MCF 10A (cell line): ENCODE measurements around the gene AP1M1. TPM values are rescaled to one million over a fixed set of nuclear protein-coding genes. Genes with fewer than 3 reads are reported as not detected.

Experiments used
- BruUV-seq: library from RNA; stranded (reverse); fragments of 400-500 nt; replicated peaks from 2 replicates; lab custom pipeline; 2021; lab: Mats Ljungman, UMichigan
- CTCF ChIA-PET: fragments of 300-600 bp; sonication (Branson Sonifier 250); formaldehyde crosslinking; extraction: SDS; loops from one replicate; lab custom pipeline; 2021; ENCODE audit warnings: antibody characterized with exemption, inconsistent platforms; lab: Yijun Ruan, JAX
- POLR2A ChIA-PET: fragments of 300-600, 350-650 bp; sonication (Branson Sonifier 250); formaldehyde crosslinking; extraction: SDS; loops from one replicate; lab custom pipeline; 2020; ENCODE audit warnings: antibody characterized with exemption, inconsistent platforms; lab: Yijun Ruan, JAX
- DNase-seq: peaks from one replicate; pipeline ENCODE4 v3.0.0-alpha.2; 2018; ENCODE audit not compliant: unreplicated experiment
- H3K27ac Mint-ChIP-seq: one replicate; pipeline ENCODE4 v1.8.0; 2022; ENCODE audit warnings: mild to moderate bottlenecking, low read depth, mixed read lengths; ENCODE audit not compliant: unreplicated experiment
- H3K27me3 Mint-ChIP-seq: one replicate; pipeline ENCODE4 v1.8.0; 2022; ENCODE audit warnings: mixed read lengths; ENCODE audit not compliant: insufficient read depth, unreplicated experiment
- H3K36me3 Mint-ChIP-seq: one replicate; pipeline ENCODE4 v1.8.0; 2022; ENCODE audit warnings: mild to moderate bottlenecking, moderate library complexity, mixed read lengths; ENCODE audit not compliant: insufficient read depth, unreplicated experiment
- H3K4me1 Mint-ChIP-seq: one replicate; pipeline ENCODE4 v1.8.0; 2022; ENCODE audit warnings: mixed read lengths; ENCODE audit not compliant: insufficient read depth, unreplicated experiment
- H3K4me3 Mint-ChIP-seq: one replicate; pipeline ENCODE4 v1.8.0; 2022; ENCODE audit warnings: mild to moderate bottlenecking, moderate library complexity, mixed read lengths; ENCODE audit not compliant: unreplicated experiment
- H3K9me3 Mint-ChIP-seq: one replicate; pipeline ENCODE4 v1.8.0; 2022; ENCODE audit warnings: mixed read lengths; ENCODE audit not compliant: unreplicated experiment
- intact Hi-C: fragments of 100-400 bp; cut with micrococcal nuclease; formaldehyde crosslinking; loops from 2 replicates; pipeline ENCODE4 v1.14.1; 2022
- total RNA-seq: library from RNA; stranded (reverse); gene quantifications from 2 replicates; pipeline ENCODE4 v1.2.3, GENCODE V29; 2022
- TF ChIP-seq, protein P1 (sequence below): fragments of 200-600 bp; IDR thresholded peaks from one replicate; pipeline ENCODE4 v1.8.0; 2022; ENCODE audit warnings: antibody characterized with exemption, mild to moderate bottlenecking; ENCODE audit not compliant: unreplicated experiment

The AP1M1 gene
- total RNA-seq, 1 experiment from 2014 or later, result 53.8 TPM

DNA sequence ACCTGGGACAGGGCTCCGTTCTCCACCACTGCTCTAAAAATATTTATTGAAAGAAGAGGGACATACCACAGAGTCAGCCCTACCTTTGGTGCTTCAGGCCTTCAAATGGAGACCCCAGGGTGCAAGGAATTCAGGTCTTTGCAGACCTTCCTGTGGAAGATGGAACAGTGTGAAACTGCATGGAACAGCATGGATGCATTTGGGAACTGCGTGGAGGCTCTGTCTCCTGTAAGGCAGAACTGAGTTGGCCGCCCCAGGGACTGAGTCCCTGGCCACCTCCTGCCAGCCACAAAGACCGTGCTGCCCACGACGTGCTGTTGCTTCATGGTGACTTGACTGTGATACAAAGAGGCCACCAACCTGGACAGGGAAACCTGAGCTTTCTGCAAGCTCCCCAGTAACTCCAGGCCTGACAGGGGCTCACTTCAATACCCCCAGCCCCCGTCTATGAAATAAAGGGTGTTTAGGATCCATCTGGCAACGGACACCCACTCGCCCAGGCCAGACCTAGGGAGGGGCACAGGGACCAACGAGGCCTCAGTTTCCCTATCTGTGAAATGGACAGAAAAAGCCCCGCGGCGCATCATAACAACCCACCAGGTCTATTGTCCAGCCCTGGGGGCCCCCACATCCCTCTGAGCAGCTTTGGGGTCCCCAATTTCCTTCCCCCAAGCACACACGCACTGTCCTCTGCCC is 68.3 kb downstream of the AP1M1 start:
- no TSS peak for BruUV-seq
- H3K4me3 Mint-ChIP-seq, result no peak overlapping the region
- DNase-seq, result no peak
- no peaks in the 10 kb centered on the region for H3K9me3 Mint-ChIP-seq
- CTCF ChIA-PET, result interaction anchor here (1.6 kb wide), 1 partner anchor 17 kb away, joined by 4 read pairs; no protein-coding TSS in a partner anchor
- H3K4me1 Mint-ChIP-seq, result no peaks in the 10 kb centered on the region
- TF ChIP-seq, protein P1, sequence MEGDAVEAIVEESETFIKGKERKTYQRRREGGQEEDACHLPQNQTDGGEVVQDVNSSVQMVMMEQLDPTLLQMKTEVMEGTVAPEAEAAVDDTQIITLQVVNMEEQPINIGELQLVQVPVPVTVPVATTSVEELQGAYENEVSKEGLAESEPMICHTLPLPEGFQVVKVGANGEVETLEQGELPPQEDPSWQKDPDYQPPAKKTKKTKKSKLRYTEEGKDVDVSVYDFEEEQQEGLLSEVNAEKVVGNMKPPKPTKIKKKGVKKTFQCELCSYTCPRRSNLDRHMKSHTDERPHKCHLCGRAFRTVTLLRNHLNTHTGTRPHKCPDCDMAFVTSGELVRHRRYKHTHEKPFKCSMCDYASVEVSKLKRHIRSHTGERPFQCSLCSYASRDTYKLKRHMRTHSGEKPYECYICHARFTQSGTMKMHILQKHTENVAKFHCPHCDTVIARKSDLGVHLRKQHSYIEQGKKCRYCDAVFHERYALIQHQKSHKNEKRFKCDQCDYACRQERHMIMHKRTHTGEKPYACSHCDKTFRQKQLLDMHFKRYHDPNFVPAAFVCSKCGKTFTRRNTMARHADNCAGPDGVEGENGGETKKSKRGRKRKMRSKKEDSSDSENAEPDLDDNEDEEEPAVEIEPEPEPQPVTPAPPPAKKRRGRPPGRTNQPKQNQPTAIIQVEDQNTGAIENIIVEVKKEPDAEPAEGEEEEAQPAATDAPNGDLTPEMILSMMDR, result no peak
- no peak overlapping the region for H3K27ac Mint-ChIP-seq
- intact Hi-C loops, result no loop called here
- POLR2A ChIA-PET, result no interaction called here
- H3K36me3 Mint-ChIP-seq, result no peaks in the 10 kb centered on the region
- H3K27me3 Mint-ChIP-seq, result peaks cover 31% of the 10 kb centered on the region

DNA sequence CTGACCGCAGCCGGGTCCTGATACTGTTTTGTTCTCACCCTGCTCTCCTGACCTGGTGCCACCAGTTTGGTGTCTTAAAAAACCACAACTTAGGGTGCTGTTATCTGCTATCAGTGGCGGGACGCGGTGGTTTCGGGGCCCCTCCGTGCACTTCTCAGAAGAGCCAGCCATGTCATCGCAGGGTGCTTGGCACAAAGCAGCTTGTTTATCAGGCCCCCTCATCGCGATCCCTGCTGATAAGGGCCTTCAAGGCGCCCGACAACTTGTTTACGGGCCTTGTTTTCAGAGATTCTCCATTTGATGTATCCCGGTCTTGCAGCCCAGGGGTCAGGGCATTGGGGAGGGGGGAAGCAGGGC is 68.9 kb downstream of the AP1M1 start:
- H3K27me3 Mint-ChIP-seq, result peaks cover 26% of the 10 kb centered on the region
- intact Hi-C loops, result no loop called here
- no peak overlapping the region for H3K4me3 Mint-ChIP-seq
- ChIA-PET POLR2A (no interaction called here), CTCF (interaction anchor here (2.9 kb wide), 1 partner anchor 19 kb away, joined by 15 read pairs; no protein-coding TSS in a partner anchor)
- TF ChIP-seq, protein P1, result no peak
- no peak for DNase-seq
- no peaks in the 10 kb centered on the region for H3K9me3 Mint-ChIP-seq
- H3K36me3 Mint-ChIP-seq, result no peaks in the 10 kb centered on the region
- no peaks in the 10 kb centered on the region for H3K4me1 Mint-ChIP-seq
- BruUV-seq, result no TSS peak
- H3K27ac Mint-ChIP-seq, result no peak overlapping the region

DNA sequence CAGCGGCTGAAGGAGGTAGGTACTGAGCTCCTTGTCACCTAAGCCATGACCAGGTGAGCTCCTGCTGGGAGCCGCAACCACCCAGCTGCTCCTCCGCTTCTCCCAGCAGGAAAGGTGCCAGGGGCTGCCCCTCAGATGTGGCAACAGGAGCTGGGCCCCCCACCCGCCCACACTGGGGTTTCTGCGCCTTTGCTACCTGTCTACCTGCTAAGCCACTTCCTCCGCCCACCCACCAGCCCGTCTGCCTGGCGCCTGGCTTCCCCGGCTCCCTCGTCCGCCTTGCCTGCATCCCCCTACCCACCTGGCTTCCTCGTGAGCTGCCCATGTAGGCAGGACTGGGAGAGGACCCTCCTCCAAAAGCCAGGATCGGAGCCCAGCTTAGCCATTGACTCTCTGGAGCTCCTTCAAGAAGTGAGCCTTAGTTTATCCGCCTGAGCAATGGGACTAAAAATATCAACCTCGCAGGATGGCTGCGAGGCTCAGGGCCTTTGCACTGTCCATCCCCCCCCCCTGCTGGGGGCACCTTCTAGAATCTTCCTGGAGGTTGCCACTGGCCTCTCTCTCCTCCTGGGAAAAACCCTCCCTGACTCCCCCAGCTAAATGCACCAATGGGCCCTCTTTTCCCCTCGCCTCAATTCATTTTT is 71.1 kb downstream of the AP1M1 start:
- Mint-ChIP-seq H3K27ac (no peak overlapping the region), H3K27me3 (peaks cover 11% of the 10 kb centered on the region), H3K9me3 (no peaks in the 10 kb centered on the region), H3K4me1 (no peaks in the 10 kb centered on the region), H3K4me3 (no peak overlapping the region), H3K36me3 (no peaks in the 10 kb centered on the region)
- TF ChIP-seq, protein P1, result no peak
- ChIA-PET CTCF (interaction anchor here (0.5 to 2.9 kb wide), 2 partner anchors 21 to 1572 kb away, joined by 3 to 15 read pairs; no protein-coding TSS in a partner anchor), POLR2A (interaction anchor here (0.9 kb wide), 1 partner anchor 11 kb away, joined by 3 read pairs; no protein-coding TSS in a partner anchor)
- DNase-seq, result no peak
- BruUV-seq, result no TSS peak
- intact Hi-C loops, result no loop called here

DNA sequence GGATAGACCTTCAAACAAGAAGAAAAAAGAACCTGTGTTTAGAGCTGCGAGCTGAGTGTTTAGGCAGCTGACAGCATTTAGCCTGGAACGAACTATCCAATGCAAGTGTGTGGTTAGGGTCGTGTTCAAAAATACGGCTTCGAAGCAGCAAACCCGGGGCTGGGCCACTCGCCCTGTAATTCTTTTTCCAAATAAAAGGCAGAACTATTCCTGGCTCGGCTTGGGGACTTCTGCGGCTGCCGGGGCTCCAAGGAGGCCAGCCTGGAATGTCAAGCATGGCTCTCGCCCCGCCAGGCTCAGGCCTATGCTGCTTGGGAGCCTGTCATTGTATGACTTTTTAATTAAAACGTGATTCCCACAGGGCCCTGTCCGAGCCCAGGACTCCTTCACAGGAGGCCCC is 75.2 kb downstream of the AP1M1 start:
- intact Hi-C loops, result no loop called here
- CTCF ChIA-PET, result interaction anchor here (0.6 kb wide), 2 partner anchors 109 to 394 kb away, joined by 3 to 4 read pairs; no protein-coding TSS in a partner anchor

More for the DNA sequence above, 75.2 kb downstream of the AP1M1 start:
- no peaks in the 10 kb centered on the region for H3K36me3 Mint-ChIP-seq
- TF ChIP-seq, protein P1, result no peak
- no peak overlapping the region for H3K4me3 Mint-ChIP-seq
- POLR2A ChIA-PET, result interaction anchor here (0.6 kb wide), 1 partner anchor 19 kb away, joined by 3 read pairs; no protein-coding TSS in a partner anchor
- no peak overlapping the region for H3K27ac Mint-ChIP-seq
- no peaks in the 10 kb centered on the region for H3K9me3 Mint-ChIP-seq
- peaks cover 23% of the 10 kb centered on the region for H3K27me3 Mint-ChIP-seq
- DNase-seq, result no peak
- peaks cover 6% of the 10 kb centered on the region for H3K4me1 Mint-ChIP-seq
- BruUV-seq, result no TSS peak
